ENCODE data around the gene SEMA7A.

- TF ChIP-seq MYC (IDR thresholded peaks at IDR 0.05; ENCODE audit: low read depth, low read length) (no peak), CTCF (IDR thresholded peaks at IDR 0.05; ENCODE audit: low read depth, low read length) (no peak), POLR2A (IDR thresholded peaks at IDR 0.05; ENCODE audit: extremely low read depth, insufficient read length) (no peak)
These were observed 9.5 kb upstream of the SEMA7A start for GRCh38 chr15:74443100-74443909.
